ENCODE measurements around the gene ZNF716. TPM values are rescaled to one million over a fixed set of nuclear protein-coding genes. Genes with fewer than 3 reads are reported as not detected.
"Not testable (repeated sequence)": the region's sequence is repeated elsewhere in the genome, so short reads cannot be mapped to it uniquely, and the experiment has no call there.

The ZNF716 gene
- polyA plus RNA-seq, 1 of the 3 experiments (the other 2 are of a cell fraction) = not detected

- no peak for TF ChIP-seq ELF1 (IDR thresholded peaks at IDR 0.05)
- TF ChIP-seq POLR2AphosphoS5 (IDR thresholded peaks at IDR 0.05; ENCODE audit: low read depth, low read length) = no peak
- TF ChIP-seq, protein P1, sequence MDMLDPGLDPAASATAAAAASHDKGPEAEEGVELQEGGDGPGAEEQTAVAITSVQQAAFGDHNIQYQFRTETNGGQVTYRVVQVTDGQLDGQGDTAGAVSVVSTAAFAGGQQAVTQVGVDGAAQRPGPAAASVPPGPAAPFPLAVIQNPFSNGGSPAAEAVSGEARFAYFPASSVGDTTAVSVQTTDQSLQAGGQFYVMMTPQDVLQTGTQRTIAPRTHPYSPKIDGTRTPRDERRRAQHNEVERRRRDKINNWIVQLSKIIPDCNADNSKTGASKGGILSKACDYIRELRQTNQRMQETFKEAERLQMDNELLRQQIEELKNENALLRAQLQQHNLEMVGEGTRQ (IDR thresholded peaks at IDR 0.05; ENCODE audit: borderline replicate concordance, low read depth, low read length) = no peak
- TF ChIP-seq IRF3 (IDR thresholded peaks at IDR 0.05; ENCODE audit: low read depth, low read length) = no peak
- TF ChIP-seq RFX5 (IDR thresholded peaks at IDR 0.05; ENCODE audit: low read length) = no peak
- no peak for TF ChIP-seq RCOR1 (IDR thresholded peaks at IDR 0.05; ENCODE audit: low read length)
- TF ChIP-seq MEF2A (IDR thresholded peaks at IDR 0.05; ENCODE audit: borderline replicate concordance, low read depth) = no peak
- no peak for TF ChIP-seq FOXJ3 (CRISPR knock-in tag; IDR thresholded peaks at IDR 0.05)
- TF ChIP-seq FOSL2 (IDR thresholded peaks at IDR 0.05; ENCODE audit: borderline replicate concordance, low read depth) = no peak
- TF ChIP-seq TAF1 (IDR thresholded peaks at IDR 0.05; ENCODE audit: borderline replicate concordance, low read depth, low read length) = no peak
- TF ChIP-seq EP300 (IDR thresholded peaks at IDR 0.05; ENCODE audit: borderline replicate concordance in 1 of 2, low read depth in 1 of 2, low read length in 1 of 2) = no peak
- TF ChIP-seq GATA2 (CRISPR knock-in tag; IDR thresholded peaks at IDR 0.05) = no peak
- H3K9ac ChIP-seq = no peak overlapping the region
- H3K4me1 ChIP-seq (ENCODE audit: control insufficient read depth in 1 of 2, insufficient read depth in 2 of 2, low read depth in 1 of 2, low read length in 1 of 2) = no peaks in the 10 kb centered on the region; a peak in 1 of 4 replicates
- POLR2A ChIA-PET = no interaction called here
- no peak overlapping the region for H2AFZ ChIP-seq (ENCODE audit: low read depth)
- no peaks in the 10 kb centered on the region for H3K36me3 ChIP-seq (replicated peaks in 1 of 2; ENCODE audit: control insufficient read depth in 1 of 2, insufficient read depth in 2 of 2, low read length in 1 of 2)
- H4K20me1 ChIP-seq (ENCODE audit: insufficient read depth) = no peaks in the 10 kb centered on the region
- H3K79me2 ChIP-seq (ENCODE audit: insufficient read depth) = no peaks in the 10 kb centered on the region
- CTCF ChIA-PET = no interaction called here
- no peak overlapping the region for H3K4me3 ChIP-seq (ENCODE audit: low read depth in 2 of 2, low read length in 1 of 2)
- H3K4me2 ChIP-seq = no peak overlapping the region
- no peaks in the 10 kb centered on the region for H3F3A ChIP-seq (replicated peaks; ENCODE audit: insufficient read depth)
- no peaks in the 10 kb centered on the region for H3K27me3 ChIP-seq (ENCODE audit: insufficient read depth)
- H3K9me3 ChIP-seq = no peaks in the 10 kb centered on the region
- no peak overlapping the region for H3K27ac ChIP-seq (ENCODE audit: low read depth in 2 of 2, low read length in 1 of 2)
- WGBS (ENCODE audit: low lambda C conversion rate) = 12% methylated on average over 10 of the region's 10 CpGs
- no peaks in the 10 kb centered on the region for H3K9me2 ChIP-seq
- DNase-seq = no peak
Measured at GRCh38 chr7:57400531-57401155, 49.3 kb upstream of the ZNF716 start.

DNA sequence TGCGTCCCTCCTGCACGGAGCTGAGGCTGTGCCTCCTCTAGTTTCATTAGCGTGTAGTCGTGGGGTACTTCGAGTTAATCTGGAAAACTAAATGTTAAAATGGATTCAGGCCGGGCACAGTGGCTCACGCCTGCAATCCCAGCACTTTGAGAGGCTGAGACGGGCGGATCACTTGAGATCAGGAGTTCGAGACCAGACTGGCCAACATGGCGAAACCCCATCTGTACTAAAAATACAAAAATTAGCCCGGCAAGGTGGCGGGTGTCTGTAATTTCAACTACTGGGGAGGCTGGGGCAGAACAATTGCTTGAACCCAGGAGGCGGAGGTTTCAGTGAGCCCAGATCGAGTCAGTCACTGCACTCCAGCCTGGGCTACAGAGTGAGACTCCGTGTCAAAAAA is 46.9 kb upstream of the ZNF716 start:
- H3K79me2 ChIP-seq (ENCODE audit: insufficient read depth); H3K27me3 ChIP-seq (ENCODE audit: insufficient read depth); H2AFZ ChIP-seq (ENCODE audit: low read depth); CTCF ChIA-PET; H3F3A ChIP-seq (replicated peaks; ENCODE audit: insufficient read depth); H4K20me1 ChIP-seq (ENCODE audit: insufficient read depth); H3K4me3 ChIP-seq (ENCODE audit: low read depth in 2 of 2, low read length in 1 of 2); H3K4me1 ChIP-seq (ENCODE audit: control insufficient read depth in 1 of 2, insufficient read depth in 2 of 2, low read depth in 1 of 2, low read length in 1 of 2); DNase-seq; POLR2A ChIA-PET; H3K4me2 ChIP-seq; H3K9ac ChIP-seq; H3K9me2 ChIP-seq; H3K36me3 ChIP-seq (replicated peaks in 1 of 2; ENCODE audit: control insufficient read depth in 1 of 2, insufficient read depth in 2 of 2, low read length in 1 of 2); H3K27ac ChIP-seq (ENCODE audit: low read depth in 2 of 2, low read length in 1 of 2); H3K9me3 ChIP-seq: not testable (repeated sequence)
- WGBS (ENCODE audit: low lambda C conversion rate) = 6% methylated on average over 16 of the region's 16 CpGs

Measured in SK-N-SH (cell line).